RWPE1 (cell line): ENCODE data around the gene GOLGA6A.

Source experiments
- CTCF ChIA-PET: fragments of 350-600 bp; sonication (Branson Sonifier 250); formaldehyde crosslinking; extraction: SDS; loops from one replicate; lab custom pipeline; 2021; lab: Yijun Ruan, JAX
- POLR2A ChIA-PET: fragments of 400-600 bp; formaldehyde crosslinking; extraction: SDS; loops from one replicate; lab custom pipeline; 2020; ENCODE audit warnings: antibody characterized with exemption; ENCODE audit not compliant: low non-redundant PET; lab: Yijun Ruan, JAX
- DNase-seq: peaks from one replicate; pipeline ENCODE4 v3.0.0; 2012; ENCODE audit warnings: low spot score
- H3K27ac ChIP-seq: fragments of 450-650 bp; 2 replicates; pipeline ENCODE4 v1.5.1; 2017
- TF ChIP-seq, protein P1 (sequence below): fragments of 450-650 bp; conservative IDR thresholded peaks from 2 replicates; pipeline ENCODE4 v1.5.1; 2017; ENCODE audit warnings: low read depth, mild to moderate bottlenecking

The GOLGA6A gene

GRCh38 chr15:74050556-74051234 lies 31.7 kb downstream of the GOLGA6A start:
- peak overlapping the region; percentile 84 for H3K27ac ChIP-seq
- ChIA-PET CTCF (interaction anchor here (1.4 kb wide), 1 partner anchor 10 kb away, joined by 4 read pairs; no protein-coding TSS in a partner anchor), POLR2A (no interaction called here)
- no peak for DNase-seq
- TF ChIP-seq, protein P1, sequence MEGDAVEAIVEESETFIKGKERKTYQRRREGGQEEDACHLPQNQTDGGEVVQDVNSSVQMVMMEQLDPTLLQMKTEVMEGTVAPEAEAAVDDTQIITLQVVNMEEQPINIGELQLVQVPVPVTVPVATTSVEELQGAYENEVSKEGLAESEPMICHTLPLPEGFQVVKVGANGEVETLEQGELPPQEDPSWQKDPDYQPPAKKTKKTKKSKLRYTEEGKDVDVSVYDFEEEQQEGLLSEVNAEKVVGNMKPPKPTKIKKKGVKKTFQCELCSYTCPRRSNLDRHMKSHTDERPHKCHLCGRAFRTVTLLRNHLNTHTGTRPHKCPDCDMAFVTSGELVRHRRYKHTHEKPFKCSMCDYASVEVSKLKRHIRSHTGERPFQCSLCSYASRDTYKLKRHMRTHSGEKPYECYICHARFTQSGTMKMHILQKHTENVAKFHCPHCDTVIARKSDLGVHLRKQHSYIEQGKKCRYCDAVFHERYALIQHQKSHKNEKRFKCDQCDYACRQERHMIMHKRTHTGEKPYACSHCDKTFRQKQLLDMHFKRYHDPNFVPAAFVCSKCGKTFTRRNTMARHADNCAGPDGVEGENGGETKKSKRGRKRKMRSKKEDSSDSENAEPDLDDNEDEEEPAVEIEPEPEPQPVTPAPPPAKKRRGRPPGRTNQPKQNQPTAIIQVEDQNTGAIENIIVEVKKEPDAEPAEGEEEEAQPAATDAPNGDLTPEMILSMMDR = no peak

GRCh38 chr15:74050127-74050526 lies 32.2 kb downstream of the GOLGA6A start:
- CTCF ChIA-PET = interaction anchor here (0.6 to 1.4 kb wide), 3 partner anchors 10 to 270 kb away, joined by 3 to 5 read pairs (median 4); no protein-coding TSS in a partner anchor

DNA sequence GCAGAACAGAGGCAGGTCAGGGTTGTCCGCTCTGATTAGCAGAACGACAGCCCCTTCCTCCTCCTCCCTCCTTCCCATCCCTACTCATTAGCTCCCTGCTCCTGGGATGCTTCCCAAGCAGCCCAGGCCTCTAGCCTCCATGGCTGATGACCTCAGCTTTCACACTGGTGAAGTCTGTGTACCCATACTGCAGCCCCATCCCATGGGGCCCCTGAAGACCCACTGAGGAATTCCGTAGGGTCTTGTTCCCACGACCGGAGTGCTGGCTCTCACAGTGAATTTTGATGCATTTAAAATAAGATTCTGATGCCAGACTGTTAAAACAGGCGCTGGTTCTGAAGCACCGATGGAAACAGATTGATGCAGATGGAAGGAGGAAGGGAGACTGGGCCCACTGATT lies 36.1 kb downstream of the GOLGA6A start:
- DNase-seq = no peak
- TF ChIP-seq, protein P1 = no peak
- POLR2A ChIA-PET = no interaction called here
- no peak overlapping the region for H3K27ac ChIP-seq
- CTCF ChIA-PET = interaction anchor here (2.4 kb wide), 1 partner anchor 73 kb away, joined by 7 read pairs; no protein-coding TSS in a partner anchor

More at GRCh38 chr15:74050127-74050526, 32.2 kb downstream of the GOLGA6A start:
- TF ChIP-seq, protein P1 = no peak
- peak overlapping the region; percentile 84 for H3K27ac ChIP-seq
- no peak for DNase-seq
- POLR2A ChIA-PET = no interaction called here

DNA sequence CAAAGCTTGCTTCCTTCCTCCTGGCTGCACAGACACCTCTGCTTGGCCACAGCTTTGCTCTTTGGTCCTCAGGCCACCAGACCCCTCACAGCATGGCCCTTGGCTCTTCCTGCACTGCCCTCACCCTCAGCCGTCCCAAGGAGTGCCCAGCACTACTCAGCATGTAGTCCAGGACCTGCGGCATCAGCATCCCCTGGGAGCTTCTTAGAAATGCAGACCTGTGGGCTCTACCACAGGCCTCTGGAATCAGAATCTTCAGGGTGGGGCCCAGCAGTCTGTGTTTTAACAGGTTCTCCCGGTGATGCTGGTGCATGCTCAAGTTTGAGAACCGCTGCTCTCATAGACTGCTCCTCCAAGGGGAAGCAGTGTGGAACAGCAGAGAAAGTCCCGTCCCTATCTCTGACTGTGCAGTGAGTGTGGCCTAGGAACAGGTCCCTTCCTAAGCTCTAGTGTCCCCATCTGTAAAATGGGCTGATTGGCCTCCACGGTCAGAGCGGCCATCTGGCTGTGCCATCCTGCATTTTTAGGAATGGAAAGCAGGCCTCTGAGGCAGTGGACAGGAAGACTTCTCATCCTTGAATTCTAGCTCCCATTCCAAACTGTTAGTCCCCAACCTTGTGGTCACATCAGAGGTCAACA lies 36.6 kb downstream of the GOLGA6A start:
- TF ChIP-seq, protein P1 = no peak
- CTCF ChIA-PET = interaction anchor here (2.4 kb wide), 1 partner anchor 73 kb away, joined by 7 read pairs; no protein-coding TSS in a partner anchor
- POLR2A ChIA-PET = no interaction called here
- no peak overlapping the region for H3K27ac ChIP-seq
- DNase-seq = no peak

DNA sequence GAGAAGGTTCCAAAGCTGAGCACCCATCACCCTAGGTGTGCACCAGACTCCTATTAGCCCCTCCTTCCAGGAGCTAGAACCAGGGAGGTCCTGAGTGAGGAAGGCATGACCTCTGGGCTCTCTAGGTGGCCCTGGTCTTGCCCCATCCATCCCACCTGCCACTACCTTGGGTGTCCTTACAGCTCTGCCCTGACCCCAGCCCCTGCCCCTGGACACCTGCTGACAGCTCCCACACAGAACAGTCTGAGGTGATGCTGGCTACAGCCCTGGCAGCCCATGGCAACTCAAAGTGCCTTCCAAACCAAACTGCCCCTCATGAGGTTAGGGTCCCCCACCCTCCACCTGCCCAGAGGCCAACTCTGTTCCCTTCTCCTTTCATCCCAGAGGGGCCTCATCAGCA lies 37.2 kb downstream of the GOLGA6A start:
- TF ChIP-seq, protein P1 = no peak
- POLR2A ChIA-PET = no interaction called here
- CTCF ChIA-PET = interaction anchor here (0.7 to 2.4 kb wide), 2 partner anchors 37 to 72 kb away, joined by 4 to 7 read pairs; no protein-coding TSS in a partner anchor
- DNase-seq = no peak
- no peak overlapping the region for H3K27ac ChIP-seq

- ChIA-PET CTCF (interaction anchor here (0.5 to 2.4 kb wide), 5 partner anchors 10 to 206 kb away, joined by 3 to 7 read pairs (median 4); no protein-coding TSS in a partner anchor), POLR2A (no interaction called here)
- TF ChIP-seq, protein P1 = no peak
- no peak for DNase-seq
- H3K27ac ChIP-seq = no peak overlapping the region
Measured at GRCh38 chr15:74044267-74045110, 37.9 kb downstream of the GOLGA6A start.
